Vagina (tissue), 2 donors: ENCODE data around the gene CRAMP1. TPM values are rescaled to one million over a fixed set of nuclear protein-coding genes. Genes with fewer than 3 reads are reported as not detected.

Experiments used
- DNase-seq, 2 donors: peaks; one replicate each; pipeline ENCODE4 v3.0.0-alpha.2; 2017; ENCODE audit errors: extremely low spot score in 2 of 2
- H3K27ac ChIP-seq: fragments of 200-600 bp; sonication (generic); one replicate; pipeline ENCODE4 v1.5.1; 2019
- H3K27me3 ChIP-seq: fragments of 200-600 bp; sonication (generic); one replicate; pipeline ENCODE4 v1.5.1; 2019
- H3K36me3 ChIP-seq, 2 donors: fragments of 200-600 bp; sonication (generic); one replicate each; pipeline ENCODE4 v1.5.1; 2017 to 2019
- H3K4me1 ChIP-seq: fragments of 200-600 bp; sonication (generic); one replicate; pipeline ENCODE4 v1.5.1; 2019
- H3K4me3 ChIP-seq, 2 donors: fragments of 200-600 bp; sonication (generic); 1 replicate in 1 of 2; 2 replicates in 1 of 2; pipeline ENCODE4 v1.5.1; 2016 to 2019
- H3K9me3 ChIP-seq: fragments of 200-600 bp; sonication (generic); one replicate; pipeline ENCODE4 v1.5.1; 2019
- CTCF ChIP-seq, 3 experiments: fragments of 450-650 bp in 2 of 3; fragments of 200-600 bp in 1 of 3; sonication (generic) in 1 of 3; IDR thresholded peaks; one replicate each; pipeline ENCODE4 v1.5.1; 2017 to 2019; ENCODE audit warnings: antibody characterized with exemption in 3 of 3, mild to moderate bottlenecking in 2 of 3, moderate library complexity in 2 of 3
- POLR2A ChIP-seq, 2 donors: fragments of 450-650 bp; IDR thresholded peaks; one replicate each; pipeline ENCODE4 v1.6.1; 2017; ENCODE audit warnings: antibody characterized with exemption in 2 of 2, mild to moderate bottlenecking in 2 of 2, moderate library complexity in 2 of 2
- POLR2AphosphoS5 ChIP-seq, 2 donors: sonication (generic); formaldehyde crosslinking; IDR thresholded peaks; one replicate each; pipeline ENCODE4 v1.9.0; 2017; ENCODE audit warnings: antibody characterized with exemption in 2 of 2, mild to moderate bottlenecking in 2 of 2, low read depth in 1 of 2; ENCODE audit not compliant: insufficient read depth in 1 of 2
- intact Hi-C: fragments of 100-400 bp; cut with DNase I; formaldehyde crosslinking; loops from one replicate; pipeline ENCODE4 v1.15.1; 2023
- total RNA-seq: library from RNA; depleted of rRNA; stranded (reverse); fragments of >200 nt; gene quantifications from one replicate; pipeline ENCODE4 v1.2.3, GENCODE V29; 2016

The CRAMP1 gene
- total RNA-seq, 1 donor from 2014 or later, result 13.8 TPM

DNA sequence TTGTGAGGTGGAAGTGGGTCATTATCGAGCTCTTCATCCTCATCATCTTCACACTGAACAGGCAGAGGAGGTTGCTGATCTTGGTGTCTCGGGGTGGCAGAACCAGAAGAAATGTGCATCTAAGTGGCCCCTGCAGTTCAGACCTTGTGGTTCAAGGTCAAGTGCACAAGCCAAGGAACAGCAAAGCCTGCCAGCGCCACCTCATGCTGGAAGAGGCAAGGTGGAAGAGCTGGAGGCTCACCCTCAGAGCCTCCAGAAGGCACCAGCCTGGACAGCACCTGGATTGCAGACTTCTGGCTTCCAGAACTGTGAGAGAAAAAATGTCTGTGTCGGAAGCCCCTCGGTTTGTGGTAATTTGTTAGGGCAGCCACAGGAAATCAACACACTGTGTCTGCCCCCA lies 32.9 kb upstream of the CRAMP1 start:
- no peaks in the 10 kb centered on the region for H3K9me3 ChIP-seq
- no peak overlapping the region for H3K4me3 ChIP-seq
- TF ChIP-seq POLR2A (IDR thresholded peaks at IDR 0.05) (no peak), POLR2AphosphoS5 (IDR thresholded peaks at IDR 0.05; ENCODE audit: insufficient read depth in 1 of 2, low read depth in 1 of 2) (no peak), CTCF (IDR thresholded peaks at IDR 0.05) (no peak)
- intact Hi-C loops, result loop anchor here (5.0 kb wide), 1 partner anchor 247 kb away; the partner anchor contains the start of gene BAIAP3
- peaks cover 0 to 36% of the 10 kb centered on the region in 2 donors for H3K36me3 ChIP-seq
- H3K4me1 ChIP-seq, result no peaks in the 10 kb centered on the region
- H3K27ac ChIP-seq, result no peak overlapping the region
- no peak for DNase-seq
- no peaks in the 10 kb centered on the region for H3K27me3 ChIP-seq

DNA sequence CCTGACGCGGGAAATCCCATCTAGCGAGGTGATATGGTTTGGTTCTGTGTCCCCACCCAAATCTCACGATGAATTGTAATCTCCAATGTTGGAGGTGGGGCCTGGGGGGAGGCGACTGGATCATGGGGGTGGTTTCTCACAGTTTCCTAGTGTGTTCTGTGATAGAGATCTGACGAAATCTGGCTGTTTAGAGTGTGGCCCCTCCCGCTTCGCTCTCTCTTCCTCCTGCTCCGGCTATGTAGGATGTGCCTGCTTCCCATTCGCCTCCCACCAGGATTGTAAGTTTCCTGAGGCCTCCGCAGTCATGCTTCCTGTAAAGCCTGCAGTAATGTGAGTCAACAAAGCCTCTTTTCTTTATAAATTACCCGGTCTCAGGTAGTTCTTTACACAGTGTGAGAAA lies 31.9 kb upstream of the CRAMP1 start:
- H3K4me3 ChIP-seq, result no peak overlapping the region
- no peaks in the 10 kb centered on the region for H3K27me3 ChIP-seq
- no peaks in the 10 kb centered on the region for H3K4me1 ChIP-seq
- intact Hi-C loops, result no loop called here
- TF ChIP-seq CTCF (IDR thresholded peaks at IDR 0.05) (no peak), POLR2A (IDR thresholded peaks at IDR 0.05) (no peak), POLR2AphosphoS5 (IDR thresholded peaks at IDR 0.05; ENCODE audit: insufficient read depth in 1 of 2, low read depth in 1 of 2) (no peak)
- H3K27ac ChIP-seq, result no peak overlapping the region
- no peak for DNase-seq
- no peaks in the 10 kb centered on the region for H3K9me3 ChIP-seq
- H3K36me3 ChIP-seq, result peaks cover 0 to 45% of the 10 kb centered on the region in 2 donors

- H3K9me3 ChIP-seq, result no peaks in the 10 kb centered on the region
- H3K27me3 ChIP-seq, result no peaks in the 10 kb centered on the region
- H3K36me3 ChIP-seq, result peaks cover 0 to 47% of the 10 kb centered on the region in 2 donors
- no peak for TF ChIP-seq CTCF (IDR thresholded peaks at IDR 0.05)
- no peak for TF ChIP-seq POLR2A (IDR thresholded peaks at IDR 0.05)
- TF ChIP-seq POLR2AphosphoS5 (IDR thresholded peaks at IDR 0.05; ENCODE audit: insufficient read depth in 1 of 2, low read depth in 1 of 2), result no peak
- no peak for DNase-seq
- no peak overlapping the region for H3K4me3 ChIP-seq
- no peaks in the 10 kb centered on the region for H3K4me1 ChIP-seq
- intact Hi-C loops, result no loop called here
- H3K27ac ChIP-seq, result no peak overlapping the region
These were observed 31.2 kb upstream of the CRAMP1 start for GRCh38 chr16:1580956-1581355.

DNA sequence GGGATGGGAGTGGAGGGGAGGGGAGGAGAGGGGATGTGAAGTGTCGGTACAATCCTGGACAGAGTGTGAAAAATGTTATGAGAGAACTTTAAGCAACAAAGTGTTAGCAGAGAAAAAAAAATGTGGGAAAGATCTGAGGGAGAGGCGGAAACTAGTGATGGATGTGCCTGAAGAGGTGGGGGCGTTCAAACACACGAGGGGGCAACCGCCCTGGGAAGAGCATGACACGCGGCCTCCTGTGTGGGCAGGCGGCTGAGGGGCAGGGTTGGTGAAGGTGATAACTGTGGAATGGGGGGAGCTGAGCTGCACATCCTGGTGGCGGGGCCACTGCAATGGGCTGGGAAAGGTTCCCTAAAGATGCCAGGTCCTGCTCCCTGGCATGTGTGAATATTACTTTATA lies 30.4 kb upstream of the CRAMP1 start:
- Histone ChIP-seq H3K4me3 (no peak overlapping the region), H3K27me3 (no peaks in the 10 kb centered on the region), H3K27ac (no peak overlapping the region), H3K9me3 (no peaks in the 10 kb centered on the region), H3K4me1 (no peaks in the 10 kb centered on the region), H3K36me3 (peaks cover 0 to 53% of the 10 kb centered on the region in 2 donors)
- intact Hi-C loops, result no loop called here
- TF ChIP-seq CTCF (IDR thresholded peaks at IDR 0.05) (no peak), POLR2AphosphoS5 (IDR thresholded peaks at IDR 0.05; ENCODE audit: insufficient read depth in 1 of 2, low read depth in 1 of 2) (no peak), POLR2A (IDR thresholded peaks at IDR 0.05) (no peak)
- no peak for DNase-seq

GRCh38 chr16:1583180-1583579 lies 29.0 kb upstream of the CRAMP1 start:
- Histone ChIP-seq H3K27me3 (no peaks in the 10 kb centered on the region), H3K36me3 (peaks cover 0 to 53% of the 10 kb centered on the region in 2 donors), H3K4me3 (no peak overlapping the region), H3K9me3 (no peaks in the 10 kb centered on the region), H3K4me1 (no peaks in the 10 kb centered on the region), H3K27ac (no peak overlapping the region)
- no peak for TF ChIP-seq POLR2AphosphoS5 (IDR thresholded peaks at IDR 0.05; ENCODE audit: insufficient read depth in 1 of 2, low read depth in 1 of 2)
- TF ChIP-seq CTCF (IDR thresholded peaks at IDR 0.05), result no peak
- TF ChIP-seq POLR2A (IDR thresholded peaks at IDR 0.05), result no peak
- DNase-seq, result no peak
- intact Hi-C loops, result no loop called here
